Pancreas (tissue), 10 donors: ENCODE data around the gene MYZAP. TPM values are rescaled to one million over a fixed set of nuclear protein-coding genes. Genes with fewer than 3 reads are reported as not detected.
A peak's percentile ranks its signal among the peaks of the same experiment; 100 is the strongest.

ENCODE experiments used
- ATAC-seq, 4 donors: fragments of 200-7000 bp; cut with Tn5 transposase; one replicate each; pipeline versions ENCODE4 v1.8.0 to v1.9.1; 2020; ENCODE audit warnings: mild to moderate bottlenecking in 4 of 4, moderate library complexity in 4 of 4
- DNase-seq, 6 donors: peaks; one replicate each; pipeline ENCODE4 v3.0.0-alpha.2; 2020
- FAIRE-seq: peaks from 2 replicates; lab custom pipeline; 2012; peaks lifted over from hg19 to GRCh38; lab: Jason Lieb, UNC
- H3K27ac ChIP-seq, 4 donors: fragments of 200-600 bp; sonication (generic); 1 replicate in 3 of 4; 2 replicates in 1 of 4; pipeline versions ENCODE4 v1.5.0 to v1.8.0; 2020
- H3K27me3 ChIP-seq, 4 donors: fragments of 200-600 bp; one replicate each; pipeline ENCODE4 v1.8.0; 2021
- H3K36me3 ChIP-seq, 3 donors: fragments of 200-600 bp; sonication (generic) in 1 of 3; one replicate each; pipeline versions ENCODE4 v1.5.0 to v1.8.0; 2020 to 2021
- H3K4me1 ChIP-seq, 3 donors: fragments of 200-600 bp; one replicate each; pipeline ENCODE4 v1.8.0; 2021
- H3K4me3 ChIP-seq, 4 donors: fragments of 200-600 bp; sonication (generic) in 2 of 4; one replicate each; pipeline versions ENCODE4 v1.5.0 to v1.8.0; 2020 to 2021
- H3K9me3 ChIP-seq, 4 donors: fragments of 200-600 bp; one replicate each; pipeline ENCODE4 v1.8.0; 2021
- CTCF ChIP-seq, 4 donors: fragments of 200-600 bp; sonication (generic) in 3 of 4; IDR thresholded peaks; one replicate each; pipeline versions ENCODE4 v1.5.0 to v1.8.0; 2021; ENCODE audit warnings: antibody characterized with exemption in 4 of 4
- WGBS, 2 donors: extraction: QIAGEN DNeasy Blood & Tissue Kit; methylation state at CpG; one replicate each; pipeline ENCODE4 v1.1.7; 2013; 5-methylcytosine and 5-hydroxymethylcytosine counted together
- intact Hi-C, 3 donors: fragments of 100-400 bp; cut with DNase I; formaldehyde crosslinking; loops; one replicate each; pipeline versions ENCODE4 v1.11.1 to v1.14.2; 2022
- polyA plus RNA-seq, 2 donors: library from polyadenylated mRNA; stranded (reverse); fragments of 200-250 nt; gene quantifications; one replicate each; pipeline ENCODE4 v1.2.3, GENCODE V29; 2013
- total RNA-seq, 6 donors: library from RNA; stranded (reverse); fragmentation: NEBNext Ultra II Directional in 4 of 6; extraction: Animal tissue kit (Norgen Biotek cat#: 25700) in 4 of 6; gene quantifications; one replicate each; pipeline versions ENCODE4 v1.2.1 to v1.2.4, GENCODE V29; 2021 to 2023
- donor health status: healthy with polysubstance abuse.
- donor health status: DM: no; HTN: no; CAD: no; lungs with moderate emphysema.
- donor health status: DM: no; HTN: no; CAD: no.
- donor health status: control.
- donor health status: control.
- donor health status: Bipolar disorder and iron deficiency.
- donor health status: DM: yes; HTN: yes; CAD: no.
- donor health status: DM: no; HTN: no; CAD: no.
- donor health status: DM: no; HTN: no; CAD: no.
- donor health status: DM: yes; HTN: yes; CAD: no.

The MYZAP gene
- total and polyA plus RNA-seq, 8 donors: 5.4 to 13.4 (median 9.4) TPM

GRCh38 chr15:57591237-57591821, 375 bp upstream of the MYZAP start:
- peaks cover 27 to 42% (median 35%) of the 10 kb centered on the region in 3 donors for H3K4me1 ChIP-seq
- TF ChIP-seq CTCF (IDR thresholded peaks at IDR 0.05): no peak
- DNase-seq (peak in 1 of 6 donors; percentile 73), ATAC-seq (peak in 3 of 4 donors; percentile 5 to 10 (median 5)), FAIRE-seq (no peak)
- H3K9me3 ChIP-seq: no peaks in the 10 kb centered on the region
- WGBS, 2 donors: 13 to 16% methylated on average over 13 to 18 of the region's 18 CpGs
- intact Hi-C loops: no loop called here
- H3K27ac ChIP-seq: peak overlapping the region; percentile 75 to 92 (median 86)
- peak overlapping the region; percentile 64 to 88 (median 74) for H3K4me3 ChIP-seq
- H3K36me3 ChIP-seq: no peaks in the 10 kb centered on the region
- no peaks in the 10 kb centered on the region for H3K27me3 ChIP-seq

GRCh38 chr15:57592426-57592825, 722 bp downstream of the MYZAP start:
- intact Hi-C loops: no loop called here
- peaks cover 38 to 52% (median 46%) of the 10 kb centered on the region in 3 donors for H3K4me1 ChIP-seq
- FAIRE-seq (no peak), ATAC-seq (peak in 1 of 4 donors; percentile 6), DNase-seq (no peak)
- no peaks in the 10 kb centered on the region for H3K27me3 ChIP-seq
- no peaks in the 10 kb centered on the region for H3K36me3 ChIP-seq
- peak overlapping the region; percentile 75 to 92 (median 86) for H3K27ac ChIP-seq
- peak overlapping the region; percentile 64 to 88 (median 74) for H3K4me3 ChIP-seq
- 16 to 17% methylated on average over 5 of the region's 5 CpGs for WGBS, 2 donors
- no peak for TF ChIP-seq CTCF (IDR thresholded peaks at IDR 0.05)
- H3K9me3 ChIP-seq: no peaks in the 10 kb centered on the region

- no peak for DNase-seq
- peak overlapping the region in 3 of 4 donors; percentile 75 to 92 (median 91) for H3K27ac ChIP-seq
- WGBS, 2 donors: 25 to 33% methylated on average over 5 of the region's 5 CpGs
- no peak for ATAC-seq
- TF ChIP-seq CTCF (IDR thresholded peaks at IDR 0.05): no peak
- peak overlapping the region; percentile 64 to 88 (median 74) for H3K4me3 ChIP-seq
- H3K4me1 ChIP-seq: peaks cover 43 to 57% (median 51%) of the 10 kb centered on the region in 3 donors
- intact Hi-C loops: no loop called here
- H3K9me3 ChIP-seq: no peaks in the 10 kb centered on the region
- FAIRE-seq: no peak
- no peaks in the 10 kb centered on the region for H3K36me3 ChIP-seq
- H3K27me3 ChIP-seq: no peaks in the 10 kb centered on the region
These were observed 1.2 kb downstream of the MYZAP start for GRCh38 chr15:57592836-57593420.

- no peak for DNase-seq
- H3K27ac ChIP-seq: peak overlapping the region; percentile 9 to 92 (median 68)
- no peak for ATAC-seq
- FAIRE-seq: no peak
- no peaks in the 10 kb centered on the region for H3K27me3 ChIP-seq
- no peak for TF ChIP-seq CTCF (IDR thresholded peaks at IDR 0.05)
- no peak overlapping the region for H3K4me3 ChIP-seq
- intact Hi-C loops: no loop called here
- no peaks in the 10 kb centered on the region for H3K9me3 ChIP-seq
- H3K36me3 ChIP-seq: no peaks in the 10 kb centered on the region
- peaks cover 59 to 70% (median 66%) of the 10 kb centered on the region in 3 donors for H3K4me1 ChIP-seq
- WGBS, 2 donors: 44 to 50% methylated on average over 6 of the region's 6 CpGs
These were observed 2.8 kb downstream of the MYZAP start for GRCh38 chr15:57594479-57594878.
